ENCODE measurements around the gene PNLDC1.

The PNLDC1 gene

DNA sequence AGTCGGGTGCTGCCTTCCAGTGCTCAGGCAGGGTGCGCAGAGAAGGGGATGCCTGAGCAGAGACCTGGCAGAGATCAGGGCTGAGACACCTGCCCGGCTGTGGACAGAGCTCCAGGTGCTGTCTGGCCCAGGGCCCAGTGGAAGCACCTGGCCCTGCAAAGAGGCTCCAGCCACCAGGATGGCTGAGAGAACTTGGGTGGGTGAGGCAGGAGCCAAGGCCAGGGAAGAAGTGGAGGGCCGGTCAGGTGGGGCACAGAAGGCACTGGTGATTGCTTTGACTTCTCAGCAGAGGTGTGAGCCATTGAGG lies 31.2 kb downstream of the PNLDC1 start:
- no peak overlapping the region for H3K4me3 ChIP-seq (ENCODE audit: low read length)
- no peak for DNase-seq (ENCODE audit: low read depth)
- TF ChIP-seq, protein P1, sequence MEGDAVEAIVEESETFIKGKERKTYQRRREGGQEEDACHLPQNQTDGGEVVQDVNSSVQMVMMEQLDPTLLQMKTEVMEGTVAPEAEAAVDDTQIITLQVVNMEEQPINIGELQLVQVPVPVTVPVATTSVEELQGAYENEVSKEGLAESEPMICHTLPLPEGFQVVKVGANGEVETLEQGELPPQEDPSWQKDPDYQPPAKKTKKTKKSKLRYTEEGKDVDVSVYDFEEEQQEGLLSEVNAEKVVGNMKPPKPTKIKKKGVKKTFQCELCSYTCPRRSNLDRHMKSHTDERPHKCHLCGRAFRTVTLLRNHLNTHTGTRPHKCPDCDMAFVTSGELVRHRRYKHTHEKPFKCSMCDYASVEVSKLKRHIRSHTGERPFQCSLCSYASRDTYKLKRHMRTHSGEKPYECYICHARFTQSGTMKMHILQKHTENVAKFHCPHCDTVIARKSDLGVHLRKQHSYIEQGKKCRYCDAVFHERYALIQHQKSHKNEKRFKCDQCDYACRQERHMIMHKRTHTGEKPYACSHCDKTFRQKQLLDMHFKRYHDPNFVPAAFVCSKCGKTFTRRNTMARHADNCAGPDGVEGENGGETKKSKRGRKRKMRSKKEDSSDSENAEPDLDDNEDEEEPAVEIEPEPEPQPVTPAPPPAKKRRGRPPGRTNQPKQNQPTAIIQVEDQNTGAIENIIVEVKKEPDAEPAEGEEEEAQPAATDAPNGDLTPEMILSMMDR (conservative IDR thresholded peaks at IDR 0.05; ENCODE audit: low read length), result no peak

DNA sequence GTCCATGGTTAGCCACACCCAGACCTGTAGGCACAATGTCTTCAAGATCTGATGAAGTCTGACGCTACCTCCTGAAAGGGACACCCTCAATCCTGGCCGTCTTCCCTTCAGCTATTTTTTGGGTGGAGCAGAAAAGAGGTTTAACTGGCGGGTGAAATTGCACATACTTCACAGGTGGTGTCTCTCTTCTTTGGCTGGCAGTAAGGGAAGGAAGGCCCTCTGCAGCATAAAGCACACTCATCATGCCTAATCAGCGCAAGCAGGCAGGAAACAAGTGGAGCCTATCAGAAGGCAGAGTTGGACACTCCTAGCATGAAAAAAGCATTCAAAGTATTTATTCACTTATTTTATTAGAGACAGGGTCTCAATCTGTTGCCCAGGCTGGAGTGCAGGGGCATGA lies 32.9 kb downstream of the PNLDC1 start:
- no peak overlapping the region for H3K4me3 ChIP-seq (ENCODE audit: low read length)
- TF ChIP-seq, protein P1 (conservative IDR thresholded peaks at IDR 0.05; ENCODE audit: low read length), result no peak
- no peak for DNase-seq (ENCODE audit: low read depth)

DNA sequence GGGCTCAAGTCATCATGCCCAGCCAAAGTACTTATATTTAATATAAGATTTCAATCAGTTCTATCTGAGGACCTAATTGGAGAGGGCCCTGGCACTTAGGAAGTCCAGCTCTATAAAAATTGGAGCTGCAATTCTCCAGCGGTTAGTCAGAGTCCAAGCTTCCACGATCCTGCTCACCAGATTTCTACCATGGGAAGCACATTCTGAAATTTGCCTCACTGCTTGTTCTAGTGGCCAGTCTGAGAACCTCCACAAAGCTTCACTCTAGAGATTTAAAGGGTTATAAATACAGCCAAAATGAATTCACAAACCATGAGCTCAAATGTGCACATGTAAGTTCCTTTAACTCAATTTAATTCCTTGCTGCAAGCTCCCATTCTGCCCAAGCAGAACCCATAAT lies 33.5 kb downstream of the PNLDC1 start:
- H3K4me3 ChIP-seq (ENCODE audit: low read length), result no peak overlapping the region
- TF ChIP-seq, protein P1 (conservative IDR thresholded peaks at IDR 0.05; ENCODE audit: low read length), result peak; percentile 49
- DNase-seq (ENCODE audit: low read depth), result peak; percentile 66

DNA sequence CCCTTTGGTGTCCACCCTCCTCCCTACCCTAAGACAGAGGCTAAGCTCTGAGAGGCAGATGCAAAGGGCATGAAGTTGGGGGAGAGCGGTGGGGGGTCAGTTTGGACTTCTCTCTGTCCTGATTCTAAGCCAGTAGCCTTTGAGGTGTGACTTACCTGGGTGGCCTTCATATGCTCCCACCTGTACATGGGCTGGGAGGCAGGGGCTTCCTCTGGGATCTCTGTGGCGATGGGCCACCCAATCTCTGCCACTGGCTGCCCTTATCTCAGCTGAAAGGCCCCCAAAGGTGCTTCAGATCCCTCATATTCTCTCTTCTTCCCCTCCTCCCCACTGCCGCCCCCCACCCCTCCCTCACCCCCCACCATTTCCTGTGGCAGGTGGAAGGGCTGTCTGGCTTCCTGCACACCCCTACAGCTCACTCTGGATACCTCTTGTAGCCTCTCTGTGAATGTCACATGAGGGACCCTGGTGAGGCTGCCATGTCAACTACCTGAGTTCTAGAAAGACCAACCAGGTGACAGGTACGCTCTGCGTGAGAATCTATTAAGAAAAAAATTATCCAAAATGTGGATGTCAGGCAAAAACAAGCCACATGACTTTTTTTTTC lies 34.0 kb downstream of the PNLDC1 start:
- no peak for DNase-seq (ENCODE audit: low read depth)
- no peak overlapping the region for H3K4me3 ChIP-seq (ENCODE audit: low read length)
- TF ChIP-seq, protein P1 (conservative IDR thresholded peaks at IDR 0.05; ENCODE audit: low read length), result no peak

DNA sequence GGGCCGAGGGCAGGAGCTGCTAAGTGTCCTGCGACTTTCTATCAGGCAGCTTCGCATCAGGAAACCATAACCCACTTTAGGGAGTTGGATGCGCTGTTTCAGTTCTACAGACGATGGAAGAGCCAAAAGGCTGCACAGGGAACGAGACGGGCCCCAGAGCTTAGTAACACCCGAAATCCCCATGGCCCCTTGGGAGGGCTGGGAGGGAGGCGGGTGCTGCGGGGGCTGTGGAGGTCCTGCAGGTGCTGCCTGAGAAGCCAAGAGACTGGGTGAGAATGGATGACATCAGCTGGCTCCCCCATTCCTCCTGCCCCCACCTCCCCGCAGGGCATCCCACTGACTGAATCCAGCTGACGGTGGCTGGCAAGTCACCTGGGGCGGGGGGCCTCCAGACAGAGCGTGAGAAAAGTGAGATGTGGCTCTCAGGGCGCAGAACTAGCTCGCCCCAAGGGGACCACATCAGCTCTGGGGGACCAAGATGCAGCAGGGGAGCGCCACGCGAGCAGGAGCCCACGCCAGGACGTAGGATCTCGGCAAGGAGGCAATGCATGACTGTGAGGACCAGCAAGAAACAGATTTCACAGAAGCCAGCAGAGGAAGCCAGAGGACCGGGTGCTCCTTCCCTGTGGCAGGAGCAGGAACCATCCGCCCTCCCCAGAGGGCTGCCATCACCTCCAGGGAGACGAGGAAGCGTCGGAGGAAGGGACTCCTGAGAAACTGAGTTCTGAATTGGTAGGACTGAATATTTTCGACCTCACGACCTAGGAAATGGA lies 36.8 kb downstream of the PNLDC1 start:
- TF ChIP-seq, protein P1 (conservative IDR thresholded peaks at IDR 0.05; ENCODE audit: low read length), result no peak
- DNase-seq (ENCODE audit: low read depth), result no peak
- no peak overlapping the region for H3K4me3 ChIP-seq (ENCODE audit: low read length)

DNA sequence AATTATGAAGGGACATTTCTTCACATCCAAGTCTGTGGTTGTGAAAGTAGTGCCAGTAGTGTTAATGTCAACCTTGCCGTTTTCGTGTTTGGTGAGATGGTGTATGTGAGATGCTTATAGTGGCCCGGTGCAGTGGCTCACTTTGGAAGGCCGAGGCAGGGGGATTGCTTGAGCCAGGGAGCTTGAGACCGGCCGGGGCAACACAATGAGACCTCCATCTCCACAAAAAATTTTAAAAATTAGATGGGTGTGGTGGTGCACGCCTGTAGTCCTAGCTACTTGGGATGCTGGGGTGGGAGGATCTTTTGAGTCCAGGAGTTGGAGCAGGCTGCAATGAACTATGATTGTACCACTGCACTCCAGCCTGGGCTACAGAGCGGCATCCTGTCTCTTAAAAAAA lies 37.4 kb downstream of the PNLDC1 start:
- TF ChIP-seq, protein P1 (conservative IDR thresholded peaks at IDR 0.05; ENCODE audit: low read length), result no peak
- no peak for DNase-seq (ENCODE audit: low read depth)
- no peak overlapping the region for H3K4me3 ChIP-seq (ENCODE audit: low read length)
